DOHH2 (cell line): ENCODE results near the gene FKBP6.
"Not testable (repeated sequence)": the region's sequence is repeated elsewhere in the genome, so short reads cannot be mapped to it uniquely, and the experiment has no call there.

Experiments
- H3F3A ChIP-seq: fragments of 200-600 bp; sonication (generic), shearing (Covaris generic); 2 replicates; pipeline ENCODE4 v1.6.0; 2016; ENCODE audit warnings: antibody characterized with exemption, mild to moderate bottlenecking; ENCODE audit not compliant: control insufficient read depth, insufficient read depth
- H3K27ac ChIP-seq: fragments of 200-600 bp; sonication (generic); 2 replicates; pipeline ENCODE4 v1.5.1; 2014; ENCODE audit warnings: low read depth, mild to moderate bottlenecking, low read length, moderate library complexity
- H3K27me3 ChIP-seq: fragments of 200-600 bp; sonication (generic); 2 replicates; pipeline ENCODE4 v1.6.1; 2014; ENCODE audit warnings: mild to moderate bottlenecking, low read length, mixed read lengths; ENCODE audit not compliant: control insufficient read depth
- H3K36me3 ChIP-seq: fragments of 200-600 bp; sonication (generic); 2 replicates; pipeline ENCODE4 v1.6.1; 2014; ENCODE audit warnings: mild to moderate bottlenecking, low read length, moderate library complexity, mixed read lengths; ENCODE audit not compliant: control insufficient read depth
- H3K4me1 ChIP-seq: fragments of 200-600 bp; sonication (generic); 2 replicates; pipeline ENCODE4 v1.6.1; 2014; ENCODE audit warnings: mild to moderate bottlenecking, low read length, mixed read lengths; ENCODE audit not compliant: control insufficient read depth
- H3K4me2 ChIP-seq: fragments of 200-600 bp; sonication (generic); 2 replicates; pipeline ENCODE4 v1.6.0; 2014; ENCODE audit warnings: mild to moderate bottlenecking, low read length, moderate library complexity
- H3K4me3 ChIP-seq: fragments of 200-600 bp; sonication (generic); 2 replicates; pipeline ENCODE4 v1.5.1; 2014; ENCODE audit warnings: mild to moderate bottlenecking, low read length, mixed read lengths
- H3K79me2 ChIP-seq: fragments of 200-600 bp; sonication (generic); 2 replicates; pipeline ENCODE4 v1.6.1; 2014; ENCODE audit warnings: mild to moderate bottlenecking, low read length, mixed read lengths; ENCODE audit not compliant: control insufficient read depth
- H3K9me2 ChIP-seq: fragments of 200-600 bp; sonication (generic); replicated peaks from 2 replicates; pipeline ENCODE4 v1.6.1; 2014; ENCODE audit warnings: mild to moderate bottlenecking, low read length, mixed read lengths; ENCODE audit not compliant: control insufficient read depth
- H3K9me3 ChIP-seq: fragments of 200-600 bp; sonication (generic); 2 replicates; pipeline ENCODE4 v1.6.1; 2014; ENCODE audit warnings: antibody characterized with exemption, low read length, mixed read lengths; ENCODE audit not compliant: control insufficient read depth, insufficient read depth
- H4K20me1 ChIP-seq: fragments of 200-600 bp; sonication (generic); 2 replicates; pipeline ENCODE4 v1.6.0; 2014; ENCODE audit warnings: low read depth, mild to moderate bottlenecking, antibody characterized with exemption, low read length, moderate library complexity; ENCODE audit not compliant: control insufficient read depth, insufficient read depth
- CTCF ChIP-seq: fragments of 200-600 bp; sonication (generic); IDR thresholded peaks from one replicate; pipeline ENCODE4 v1.5.1; 2014; ENCODE audit warnings: antibody characterized with exemption, mild to moderate bottlenecking, low read depth, low read length; ENCODE audit not compliant: poor library complexity, severe bottlenecking
- EZH2phosphoT487 ChIP-seq: fragments of 200-600 bp; sonication (generic); IDR thresholded peaks from 2 replicates; pipeline ENCODE4 v1.6.1; 2017; ENCODE audit warnings: borderline replicate concordance, mild to moderate bottlenecking, antibody characterized with exemption, low read length, moderate library complexity, mixed read lengths

FKBP6 gene

GRCh38 chr7:73369622-73370021 lies 41.7 kb downstream of the FKBP6 start:
- Histone ChIP-seq H3K4me2 (no peak overlapping the region), H3K79me2 (no peaks in the 10 kb centered on the region), H3K27me3 (peaks cover 4% of the 10 kb centered on the region; the same call in 1 of the 2 replicates), H3K36me3 (no peaks in the 10 kb centered on the region), H4K20me1 (no peaks in the 10 kb centered on the region), H3K4me1 (peaks cover 17% of the 10 kb centered on the region), H3K27ac (no peak overlapping the region), H3K9me3 (no peaks in the 10 kb centered on the region), H3F3A (no peaks in the 10 kb centered on the region), H3K4me3 (no peak overlapping the region), H3K9me2 (no peaks in the 10 kb centered on the region)
- TF ChIP-seq CTCF, result no peak
- no peak for TF ChIP-seq EZH2phosphoT487

- Histone ChIP-seq H3K27me3 (no peaks in the 10 kb centered on the region), H3F3A (no peaks in the 10 kb centered on the region), H3K79me2 (no peaks in the 10 kb centered on the region), H3K4me3 (no peak overlapping the region), H3K9me2 (no peaks in the 10 kb centered on the region), H4K20me1 (no peaks in the 10 kb centered on the region), H3K27ac (no peak overlapping the region), H3K4me2 (no peak overlapping the region), H3K36me3 (no peaks in the 10 kb centered on the region), H3K4me1 (no peaks in the 10 kb centered on the region), H3K9me3 (no peaks in the 10 kb centered on the region)
- TF ChIP-seq EZH2phosphoT487 (no peak), CTCF (no peak)
Measured at GRCh38 chr7:73373741-73374140, 45.8 kb downstream of the FKBP6 start.

GRCh38 chr7:73376262-73376661 lies 48.3 kb downstream of the FKBP6 start:
- not testable (repeated sequence) for H3F3A ChIP-seq, H3K9me2 ChIP-seq, H3K79me2 ChIP-seq, H3K4me2 ChIP-seq, H3K27ac ChIP-seq, H3K36me3 ChIP-seq, H3K27me3 ChIP-seq, H3K4me3 ChIP-seq, H3K4me1 ChIP-seq, H4K20me1 ChIP-seq, H3K9me3 ChIP-seq

GRCh38 chr7:73376671-73377412 lies 48.9 kb downstream of the FKBP6 start:
- TF ChIP-seq EZH2phosphoT487 (no peak), CTCF (no peak)
- Histone ChIP-seq H3K36me3 (no peaks in the 10 kb centered on the region), H3K4me3 (no peak overlapping the region), H3K27ac (no peak overlapping the region), H3K4me2 (no peak overlapping the region), H3K9me2 (no peaks in the 10 kb centered on the region), H3K4me1 (no peaks in the 10 kb centered on the region), H3K27me3 (no peaks in the 10 kb centered on the region; the same call in 1 of the 2 replicates), H3K9me3 (no peaks in the 10 kb centered on the region), H3F3A (no peaks in the 10 kb centered on the region), H4K20me1 (no peaks in the 10 kb centered on the region), H3K79me2 (no peaks in the 10 kb centered on the region)

GRCh38 chr7:73377413-73378200 lies 49.6 kb downstream of the FKBP6 start:
- not testable (repeated sequence) for H3K36me3 ChIP-seq, H3K4me2 ChIP-seq, H3K27ac ChIP-seq, H4K20me1 ChIP-seq, H3K9me2 ChIP-seq, H3F3A ChIP-seq, H3K27me3 ChIP-seq, H3K9me3 ChIP-seq, H3K79me2 ChIP-seq, H3K4me1 ChIP-seq, H3K4me3 ChIP-seq
